ENCODE data around the gene DARS2. TPM values are rescaled to one million over a fixed set of nuclear protein-coding genes. Genes with fewer than 3 reads are reported as not detected.
"Not testable (repeated sequence)": the region's sequence is repeated elsewhere in the genome, so short reads cannot be mapped to it uniquely, and the experiment has no call there.

Gene DARS2
- total RNA-seq, 1 donor from 2014 or later, result 56.0 TPM

DNA sequence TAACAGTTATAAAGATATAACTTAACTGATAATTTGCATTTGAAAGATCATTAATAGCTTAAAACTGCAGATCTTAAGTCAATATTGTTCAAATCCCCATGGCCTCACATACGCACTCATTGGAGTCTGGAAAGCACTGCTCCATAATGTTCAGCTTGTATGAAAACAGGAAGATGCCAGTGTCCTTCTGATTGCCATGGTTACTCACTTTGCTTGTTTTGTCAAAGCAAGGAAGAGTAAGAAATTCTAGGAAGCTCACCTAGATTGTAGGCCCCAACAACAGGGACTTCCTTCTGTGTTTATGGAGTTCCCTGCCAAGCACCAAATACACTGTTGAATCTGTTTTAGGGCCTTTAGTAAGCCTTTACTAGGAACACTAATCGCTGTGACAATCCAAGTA, 32.4 kb downstream of the DARS2 start:
- Histone ChIP-seq H3K27me3 (no peaks in the 10 kb centered on the region), H3K4me3 (no peak overlapping the region), H3K9ac (no peak overlapping the region), H2AFZ (replicated peaks) (no peak overlapping the region), H3K36me3 (peaks cover 12% of the 10 kb centered on the region), H3K27ac (no peak overlapping the region), H3K9me3 (ENCODE audit: low read depth) (no peaks in the 10 kb centered on the region), H3K4me2 (no peak overlapping the region), H3K4me1 (peaks cover 10% of the 10 kb centered on the region), H4K20me1 (ENCODE audit: low read depth) (peaks cover 18% of the 10 kb centered on the region), H3K79me2 (ENCODE audit: low read depth) (no peaks in the 10 kb centered on the region), H3F3A (ENCODE audit: low read depth) (peaks cover 55% of the 10 kb centered on the region)
- TF ChIP-seq EZH2 (IDR thresholded peaks at IDR 0.05) (no peak), EZH2phosphoT487 (IDR thresholded peaks at IDR 0.05) (no peak)
- TF ChIP-seq, protein P1, sequence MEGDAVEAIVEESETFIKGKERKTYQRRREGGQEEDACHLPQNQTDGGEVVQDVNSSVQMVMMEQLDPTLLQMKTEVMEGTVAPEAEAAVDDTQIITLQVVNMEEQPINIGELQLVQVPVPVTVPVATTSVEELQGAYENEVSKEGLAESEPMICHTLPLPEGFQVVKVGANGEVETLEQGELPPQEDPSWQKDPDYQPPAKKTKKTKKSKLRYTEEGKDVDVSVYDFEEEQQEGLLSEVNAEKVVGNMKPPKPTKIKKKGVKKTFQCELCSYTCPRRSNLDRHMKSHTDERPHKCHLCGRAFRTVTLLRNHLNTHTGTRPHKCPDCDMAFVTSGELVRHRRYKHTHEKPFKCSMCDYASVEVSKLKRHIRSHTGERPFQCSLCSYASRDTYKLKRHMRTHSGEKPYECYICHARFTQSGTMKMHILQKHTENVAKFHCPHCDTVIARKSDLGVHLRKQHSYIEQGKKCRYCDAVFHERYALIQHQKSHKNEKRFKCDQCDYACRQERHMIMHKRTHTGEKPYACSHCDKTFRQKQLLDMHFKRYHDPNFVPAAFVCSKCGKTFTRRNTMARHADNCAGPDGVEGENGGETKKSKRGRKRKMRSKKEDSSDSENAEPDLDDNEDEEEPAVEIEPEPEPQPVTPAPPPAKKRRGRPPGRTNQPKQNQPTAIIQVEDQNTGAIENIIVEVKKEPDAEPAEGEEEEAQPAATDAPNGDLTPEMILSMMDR (IDR thresholded peaks at IDR 0.05), result no peak
- Mint-ChIP-seq H3K27me3 (ENCODE audit: insufficient read depth, low read depth) (peaks cover 2% of the 10 kb centered on the region), H3K4me3 (no peak overlapping the region), H3K36me3 (peaks cover 41% of the 10 kb centered on the region), H3K27ac (no peak overlapping the region), H3K4me1 (no peaks in the 10 kb centered on the region), H3K9me3 (no peaks in the 10 kb centered on the region)
- no peak for DNase-seq (ENCODE audit: low spot score)

DNA sequence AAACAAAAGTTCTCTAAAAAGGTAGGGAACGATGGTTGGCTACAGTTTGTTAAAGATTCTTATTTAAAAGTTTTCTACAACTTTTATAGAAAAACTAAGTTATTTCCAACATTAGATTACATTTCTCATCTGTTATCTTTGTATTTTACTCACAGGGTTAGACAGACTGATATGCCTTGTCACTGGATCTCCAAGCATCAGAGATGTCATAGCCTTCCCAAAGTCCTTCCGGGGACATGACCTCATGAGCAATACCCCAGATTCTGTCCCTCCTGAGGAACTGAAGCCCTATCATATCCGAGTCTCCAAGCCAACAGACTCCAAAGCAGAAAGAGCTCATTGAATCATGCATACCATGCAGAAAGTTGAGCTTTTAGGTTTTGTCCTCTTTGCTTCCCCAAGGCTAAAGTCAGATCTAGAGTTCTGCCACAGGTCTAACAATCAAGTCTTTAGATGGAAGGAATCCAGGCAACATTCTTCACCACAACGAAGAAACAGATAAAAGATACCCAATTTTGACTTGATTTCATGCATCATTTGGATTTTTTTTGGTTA, 33.0 kb downstream of the DARS2 start:
- Mint-ChIP-seq H3K27ac (no peak overlapping the region), H3K27me3 (ENCODE audit: insufficient read depth, low read depth) (peaks cover 2% of the 10 kb centered on the region), H3K36me3 (peaks cover 38% of the 10 kb centered on the region), H3K4me3 (no peak overlapping the region), H3K9me3 (no peaks in the 10 kb centered on the region), H3K4me1 (no peaks in the 10 kb centered on the region)
- Histone ChIP-seq H3K36me3 (peaks cover 12% of the 10 kb centered on the region), H3K4me3 (no peak overlapping the region), H3K9ac (no peak overlapping the region), H3K27me3 (no peaks in the 10 kb centered on the region), H3K27ac (no peak overlapping the region), H4K20me1 (ENCODE audit: low read depth) (peaks cover 22% of the 10 kb centered on the region), H3K4me2 (no peak overlapping the region), H3K4me1 (peaks cover 10% of the 10 kb centered on the region), H2AFZ (replicated peaks) (no peak overlapping the region), H3F3A (ENCODE audit: low read depth) (peaks cover 60% of the 10 kb centered on the region), H3K9me3 (ENCODE audit: low read depth) (no peaks in the 10 kb centered on the region), H3K79me2 (ENCODE audit: low read depth) (no peaks in the 10 kb centered on the region)
- DNase-seq (ENCODE audit: low spot score), result no peak
- TF ChIP-seq EZH2 (IDR thresholded peaks at IDR 0.05), result no peak
- TF ChIP-seq, protein P1 (IDR thresholded peaks at IDR 0.05), result no peak
- TF ChIP-seq EZH2phosphoT487 (IDR thresholded peaks at IDR 0.05), result no peak

DNA sequence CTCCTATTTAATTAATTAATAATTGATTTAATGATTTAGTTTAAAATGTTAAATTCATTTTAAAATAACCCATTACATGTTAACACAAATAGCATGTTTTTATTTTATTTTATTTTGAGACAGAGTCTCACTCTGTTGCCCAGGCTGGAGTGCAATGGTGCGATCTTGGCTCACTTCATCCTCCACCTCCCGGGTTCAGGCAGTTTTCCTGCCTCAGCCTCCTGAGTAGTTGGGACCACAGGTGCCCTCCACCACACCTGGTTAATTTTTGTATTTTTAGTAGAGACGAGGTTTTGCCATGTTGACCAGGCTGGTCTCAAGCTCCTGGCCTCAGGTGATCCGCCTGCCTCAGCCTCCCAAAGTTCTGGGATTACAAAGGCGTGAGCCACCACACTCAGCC, 35.1 kb downstream of the DARS2 start:
- H3K36me3 ChIP-seq, result peaks cover 25% of the 10 kb centered on the region
- H3K79me2 ChIP-seq (ENCODE audit: low read depth); DNase-seq (ENCODE audit: low spot score); H3K9me3 ChIP-seq (ENCODE audit: low read depth); H3K27ac Mint-ChIP-seq; H3K4me1 Mint-ChIP-seq; H3K27me3 Mint-ChIP-seq (ENCODE audit: insufficient read depth, low read depth); H3K9ac ChIP-seq; H3K4me1 ChIP-seq; H3K27me3 ChIP-seq; H3K9me3 Mint-ChIP-seq; H2AFZ ChIP-seq (replicated peaks); H3K4me2 ChIP-seq; H3K27ac ChIP-seq; H3K4me3 ChIP-seq; H3K4me3 Mint-ChIP-seq: not testable (repeated sequence)
- H3K36me3 Mint-ChIP-seq, result peaks cover 36% of the 10 kb centered on the region
- peaks cover 27% of the 10 kb centered on the region for H4K20me1 ChIP-seq (ENCODE audit: low read depth)
- H3F3A ChIP-seq (ENCODE audit: low read depth), result peaks cover 71% of the 10 kb centered on the region

DNA sequence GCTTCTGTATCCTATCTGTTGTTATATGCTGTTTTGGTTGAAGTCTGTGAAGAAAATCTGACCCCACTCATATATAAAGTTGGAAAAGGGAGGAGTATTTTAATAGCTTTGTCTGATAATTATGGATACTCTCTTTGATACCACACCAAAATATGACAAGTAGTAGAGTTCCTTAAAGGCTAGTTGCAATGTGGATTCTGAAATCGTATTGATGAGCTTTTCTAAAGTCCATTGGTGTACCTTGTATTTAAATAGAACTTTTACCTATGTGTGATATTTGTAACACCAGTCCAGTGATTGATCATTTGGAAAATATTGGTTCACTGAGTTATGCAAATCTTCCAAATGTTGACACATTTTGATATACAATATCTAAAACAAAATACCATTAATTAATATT, 35.6 kb downstream of the DARS2 start:
- Histone ChIP-seq H3K27ac (peak overlapping the region; percentile 59), H3K79me2 (ENCODE audit: low read depth) (peaks cover 11% of the 10 kb centered on the region), H3K36me3 (peaks cover 25% of the 10 kb centered on the region), H2AFZ (replicated peaks) (no peak overlapping the region), H3K27me3 (no peaks in the 10 kb centered on the region), H4K20me1 (ENCODE audit: low read depth) (peaks cover 32% of the 10 kb centered on the region), H3K4me2 (no peak overlapping the region), H3K4me1 (peaks cover 5% of the 10 kb centered on the region), H3F3A (ENCODE audit: low read depth) (peaks cover 74% of the 10 kb centered on the region), H3K9ac (no peak overlapping the region), H3K4me3 (no peak overlapping the region), H3K9me3 (ENCODE audit: low read depth) (no peaks in the 10 kb centered on the region)
- H3K36me3 Mint-ChIP-seq, result peaks cover 36% of the 10 kb centered on the region
- TF ChIP-seq EZH2 (IDR thresholded peaks at IDR 0.05), result no peak
- TF ChIP-seq, protein P1 (IDR thresholded peaks at IDR 0.05), result no peak
- no peak for TF ChIP-seq EZH2phosphoT487 (IDR thresholded peaks at IDR 0.05)
- no peak for DNase-seq (ENCODE audit: low spot score)
- H3K4me1 Mint-ChIP-seq, result peaks cover 4% of the 10 kb centered on the region
- H3K4me3 Mint-ChIP-seq, result no peak overlapping the region
- no peak overlapping the region for H3K27ac Mint-ChIP-seq
- no peaks in the 10 kb centered on the region for H3K9me3 Mint-ChIP-seq
- H3K27me3 Mint-ChIP-seq (ENCODE audit: insufficient read depth, low read depth), result peaks cover 2% of the 10 kb centered on the region

Data from neural progenitor cell (in vitro differentiated cells).